Measurements from ENCODE around the gene WASF2.

The WASF2 gene

GRCh38 chr1:27519331-27520258 is 29.6 kb upstream of the WASF2 start:
- no peak overlapping the region for H3K4me3 ChIP-seq (ENCODE audit: low read depth, low read length)
- no peak for DNase-seq (ENCODE audit: low read depth)
- no peak for TF ChIP-seq MAX (IDR thresholded peaks at IDR 0.05; ENCODE audit: low read depth, low read length)
- no peak for TF ChIP-seq POLR2A (IDR thresholded peaks at IDR 0.05; ENCODE audit: extremely low read depth, insufficient read length)
- no peak for TF ChIP-seq CTCF (IDR thresholded peaks at IDR 0.05; ENCODE audit: low read depth, low read length)
- TF ChIP-seq MYC (IDR thresholded peaks at IDR 0.05; ENCODE audit: low read depth, low read length) = no peak

- H3K4me3 ChIP-seq (ENCODE audit: low read depth, low read length) = no peak overlapping the region
- TF ChIP-seq MAX (IDR thresholded peaks at IDR 0.05; ENCODE audit: low read depth, low read length) = no peak
- TF ChIP-seq MYC (IDR thresholded peaks at IDR 0.05; ENCODE audit: low read depth, low read length) = no peak
- TF ChIP-seq CTCF (IDR thresholded peaks at IDR 0.05; ENCODE audit: low read depth, low read length) = no peak
- no peak for TF ChIP-seq POLR2A (IDR thresholded peaks at IDR 0.05; ENCODE audit: extremely low read depth, insufficient read length)
- no peak for DNase-seq (ENCODE audit: low read depth)
Observed at GRCh38 chr1:27518808-27519207, 28.8 kb upstream of the WASF2 start.

- no peak for DNase-seq (ENCODE audit: low read depth)
- H3K4me3 ChIP-seq (ENCODE audit: low read depth, low read length) = no peak overlapping the region
- TF ChIP-seq MYC (IDR thresholded peaks at IDR 0.05; ENCODE audit: low read depth, low read length) (no peak), CTCF (IDR thresholded peaks at IDR 0.05; ENCODE audit: low read depth, low read length) (no peak), MAX (IDR thresholded peaks at IDR 0.05; ENCODE audit: low read depth, low read length) (no peak)
Observed at GRCh38 chr1:27517907-27518718, 28.1 kb upstream of the WASF2 start.

- H3K4me3 ChIP-seq (ENCODE audit: low read depth, low read length) = no peak overlapping the region
- DNase-seq (ENCODE audit: low read depth) = no peak
- no peak for TF ChIP-seq MYC (IDR thresholded peaks at IDR 0.05; ENCODE audit: low read depth, low read length)
Observed at GRCh38 chr1:27517301-27517700, 27.3 kb upstream of the WASF2 start.

GRCh38 chr1:27515626-27516025 is 25.7 kb upstream of the WASF2 start:
- TF ChIP-seq POLR2A (IDR thresholded peaks at IDR 0.05; ENCODE audit: extremely low read depth, insufficient read length) (no peak), MYC (IDR thresholded peaks at IDR 0.05; ENCODE audit: low read depth, low read length) (no peak), MAX (IDR thresholded peaks at IDR 0.05; ENCODE audit: low read depth, low read length) (no peak), CTCF (IDR thresholded peaks at IDR 0.05; ENCODE audit: low read depth, low read length) (no peak)
- no peak for DNase-seq (ENCODE audit: low read depth)
- no peak overlapping the region for H3K4me3 ChIP-seq (ENCODE audit: low read depth, low read length)

- H3K4me3 ChIP-seq (ENCODE audit: low read depth, low read length) = no peak overlapping the region
- DNase-seq (ENCODE audit: low read depth) = peak; percentile 52
- TF ChIP-seq MYC (IDR thresholded peaks at IDR 0.05; ENCODE audit: low read depth, low read length) = no peak
- TF ChIP-seq MAX (IDR thresholded peaks at IDR 0.05; ENCODE audit: low read depth, low read length) = no peak
- no peak for TF ChIP-seq CTCF (IDR thresholded peaks at IDR 0.05; ENCODE audit: low read depth, low read length)
- TF ChIP-seq POLR2A (IDR thresholded peaks at IDR 0.05; ENCODE audit: extremely low read depth, insufficient read length) = no peak
Observed at GRCh38 chr1:27513958-27514357, 24.0 kb upstream of the WASF2 start.
